ENCODE results near the gene GPR39. TPM values are rescaled to one million over a fixed set of nuclear protein-coding genes. Genes with fewer than 3 reads are reported as not detected.
"Not testable (repeated sequence)": the region's sequence is repeated elsewhere in the genome, so short reads cannot be mapped to it uniquely, and the experiment has no call there.

The GPR39 gene
- total RNA-seq, 1 experiment from 2014 or later = 0.95 TPM

DNA sequence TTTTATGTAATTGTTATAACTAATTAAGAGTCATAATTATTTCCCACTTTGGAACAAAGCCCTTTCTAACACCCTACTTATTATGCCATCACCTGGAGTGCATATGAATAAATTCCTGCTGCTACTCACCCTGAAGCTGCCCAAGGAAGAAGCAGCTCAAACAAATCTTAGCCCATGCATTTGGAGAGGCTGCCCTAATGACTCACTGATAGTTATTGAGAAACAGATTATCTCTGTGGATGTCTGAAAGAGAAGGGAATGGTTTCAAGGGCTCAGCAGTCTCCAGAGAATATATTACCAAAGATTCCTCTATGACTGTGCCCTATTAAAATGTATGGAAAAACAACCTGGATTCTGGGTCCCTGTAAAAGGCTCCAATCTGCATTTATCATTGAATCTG is 81.0 kb downstream of the GPR39 start:
- H3K9me3 ChIP-seq = no peaks in the 10 kb centered on the region; the same call in 1 of the 2 replicates
- no peaks in the 10 kb centered on the region for H3K36me3 ChIP-seq
- DNase-seq = no peak
- no peaks in the 10 kb centered on the region for H3K27me3 ChIP-seq
- no peak overlapping the region for H3K4me3 ChIP-seq

DNA sequence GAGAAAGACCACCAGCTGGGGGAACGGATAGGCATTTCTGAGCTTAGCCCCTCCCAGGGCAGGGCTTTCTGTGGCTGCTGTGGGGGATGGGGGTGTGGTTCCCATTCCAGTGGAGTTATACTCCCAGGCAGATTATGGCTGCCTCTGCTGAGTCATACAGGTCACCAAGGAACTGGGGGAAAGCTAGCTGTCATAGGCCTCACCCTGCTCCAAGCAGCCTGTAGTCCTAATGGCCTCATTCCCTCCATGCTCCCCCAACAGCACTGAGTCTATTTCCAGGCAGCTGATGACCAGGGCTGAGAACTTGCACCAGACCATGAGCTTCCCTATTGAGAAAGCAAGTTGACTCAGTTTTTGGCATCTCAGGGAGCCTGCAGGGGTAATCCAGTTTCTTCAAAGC is 87.1 kb downstream of the GPR39 start:
- H3K36me3 ChIP-seq = no peaks in the 10 kb centered on the region
- no peak overlapping the region for H3K4me3 ChIP-seq
- no peaks in the 10 kb centered on the region; the same call in 1 of the 2 replicates for H3K9me3 ChIP-seq
- peak; percentile 1 for DNase-seq
- H3K27me3 ChIP-seq = no peaks in the 10 kb centered on the region

DNA sequence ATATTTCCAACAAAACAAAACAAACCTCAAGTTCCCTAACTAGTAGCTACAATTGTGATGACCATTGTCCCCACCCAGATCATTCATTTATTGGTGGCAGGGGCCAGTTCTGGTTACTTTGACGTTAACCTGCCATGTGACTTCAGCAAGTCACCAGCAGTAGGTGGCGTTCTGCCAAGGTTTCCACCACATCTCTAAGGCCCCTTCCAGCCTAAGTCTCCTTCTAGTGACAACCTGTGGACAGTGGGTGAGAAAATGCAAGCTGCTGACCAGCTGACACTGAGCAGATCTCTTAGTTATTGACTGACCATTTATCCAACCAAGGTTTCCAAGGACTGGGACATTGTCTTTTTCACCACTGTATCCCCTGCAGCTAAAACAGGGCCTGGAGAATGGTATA is 98.4 kb downstream of the GPR39 start:
- no peak overlapping the region for H3K4me3 ChIP-seq
- no peaks in the 10 kb centered on the region for H3K36me3 ChIP-seq
- H3K9me3 ChIP-seq = no peaks in the 10 kb centered on the region
- H3K27me3 ChIP-seq = no peaks in the 10 kb centered on the region
- no peak for DNase-seq

DNA sequence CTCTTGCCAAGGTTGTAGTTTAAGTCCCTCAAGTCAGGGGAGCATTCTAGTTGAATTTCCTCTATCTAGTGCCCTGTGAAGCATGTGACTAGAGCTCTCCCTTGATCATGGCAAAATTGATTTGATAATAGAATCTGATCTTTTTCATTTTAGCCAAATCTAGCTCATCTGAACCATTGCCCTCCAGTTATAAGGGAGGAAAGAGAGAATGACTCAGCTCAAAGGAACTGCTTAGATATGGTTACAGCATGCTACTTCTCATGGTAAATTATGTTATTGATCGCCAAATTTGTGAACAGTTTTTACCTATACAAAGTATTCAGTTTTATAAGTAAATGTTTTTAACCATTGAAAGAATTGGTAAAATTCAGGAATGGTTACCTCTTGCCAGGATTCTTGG is 100.8 kb downstream of the GPR39 start:
- DNase-seq = no peak
- Histone ChIP-seq H3K4me3 (no peak overlapping the region), H3K27me3 (no peaks in the 10 kb centered on the region), H3K36me3 (no peaks in the 10 kb centered on the region), H3K9me3 (no peaks in the 10 kb centered on the region)

DNA sequence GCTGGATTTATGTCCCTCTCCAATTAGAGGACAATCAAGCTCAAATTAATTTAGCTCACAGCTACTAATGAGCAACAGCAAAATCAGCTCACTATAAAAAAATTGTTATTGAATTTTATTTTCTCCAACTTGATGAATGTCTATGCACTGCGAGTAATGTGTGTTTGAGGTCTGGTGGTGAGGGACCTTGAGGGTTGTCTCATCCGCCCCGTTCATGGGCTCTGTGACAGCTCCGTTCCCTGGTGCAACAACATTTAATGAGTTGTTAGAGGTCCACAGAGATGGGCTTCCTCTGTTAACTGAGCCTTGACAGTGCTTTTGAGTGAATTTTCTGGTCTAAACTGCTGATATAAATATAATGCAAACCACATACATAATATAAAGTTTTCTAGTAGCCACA is 101.7 kb downstream of the GPR39 start:
- DNase-seq = no peak
- Histone ChIP-seq H3K36me3 (no peaks in the 10 kb centered on the region), H3K4me3 (no peak overlapping the region), H3K27me3 (no peaks in the 10 kb centered on the region), H3K9me3 (no peaks in the 10 kb centered on the region)

DNA sequence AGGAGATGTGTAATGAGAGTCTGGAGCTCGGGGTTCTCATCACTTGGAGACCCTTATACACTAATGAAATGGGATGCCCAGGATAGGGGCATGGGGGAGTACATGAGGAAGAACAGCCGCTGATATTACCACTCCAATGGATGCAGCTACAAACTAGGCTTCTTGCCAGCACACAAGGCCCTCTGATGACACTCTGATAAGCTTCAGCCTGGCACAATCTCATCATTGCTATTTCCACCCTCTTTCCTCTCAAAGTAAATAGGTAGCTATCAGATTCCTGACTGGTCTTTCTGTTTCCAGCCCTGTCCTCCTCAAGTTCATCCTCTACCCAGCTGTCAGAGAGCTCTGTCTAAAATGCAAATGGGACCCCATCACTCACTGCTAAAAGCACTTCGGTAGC is 103.0 kb downstream of the GPR39 start:
- Histone ChIP-seq H3K4me3 (no peak overlapping the region), H3K36me3 (no peaks in the 10 kb centered on the region), H3K9me3 (no peaks in the 10 kb centered on the region), H3K27me3 (no peaks in the 10 kb centered on the region)
- no peak for DNase-seq

DNA sequence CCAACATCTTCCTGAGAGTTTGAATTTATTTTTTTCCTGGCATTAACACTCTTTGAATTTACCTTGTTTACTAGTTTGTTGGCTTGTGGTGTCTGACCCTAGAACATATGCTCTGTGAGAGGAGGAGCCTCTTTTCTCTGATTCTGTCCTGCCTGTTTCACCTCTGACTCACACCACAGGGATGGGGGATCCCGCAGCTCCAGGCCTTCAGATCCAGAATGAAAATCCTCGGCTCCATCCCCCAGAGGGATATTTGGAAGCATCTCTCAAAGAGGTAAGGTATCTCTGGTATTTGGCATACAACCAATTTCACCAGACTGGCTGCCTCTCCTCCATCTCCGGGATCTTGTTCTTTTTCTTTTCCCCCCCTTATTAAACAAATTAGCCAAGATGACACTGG is 104.7 kb downstream of the GPR39 start:
- no peaks in the 10 kb centered on the region for H3K9me3 ChIP-seq
- no peaks in the 10 kb centered on the region for H3K27me3 ChIP-seq
- H3K36me3 ChIP-seq = no peaks in the 10 kb centered on the region
- H3K4me3 ChIP-seq = no peak overlapping the region
- no peak for DNase-seq

DNA sequence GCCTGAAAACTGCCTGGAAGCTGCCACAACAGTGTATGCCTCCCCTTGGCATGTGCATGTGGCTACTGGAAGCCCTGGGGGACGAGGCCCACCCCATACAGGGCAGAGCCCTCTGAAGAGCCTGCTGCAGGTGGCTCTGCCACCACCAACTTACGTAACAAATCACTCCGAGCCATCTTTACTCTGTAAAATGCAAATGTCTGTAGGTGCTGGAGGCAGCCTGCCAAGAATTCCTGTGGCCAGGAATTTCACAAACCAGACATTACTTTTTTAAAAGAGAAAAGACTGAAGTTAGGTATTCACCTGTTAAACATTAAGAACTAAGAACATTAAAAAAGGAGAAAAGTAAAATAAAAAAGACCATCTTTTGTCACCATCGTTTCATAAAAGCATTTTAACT is 106.3 kb downstream of the GPR39 start:
- H3K27me3 ChIP-seq = no peaks in the 10 kb centered on the region
- H3K36me3 ChIP-seq = no peaks in the 10 kb centered on the region
- H3K9me3 ChIP-seq = no peaks in the 10 kb centered on the region; the same call in 1 of the 2 replicates
- no peak for DNase-seq
- H3K4me3 ChIP-seq = no peak overlapping the region

DNA sequence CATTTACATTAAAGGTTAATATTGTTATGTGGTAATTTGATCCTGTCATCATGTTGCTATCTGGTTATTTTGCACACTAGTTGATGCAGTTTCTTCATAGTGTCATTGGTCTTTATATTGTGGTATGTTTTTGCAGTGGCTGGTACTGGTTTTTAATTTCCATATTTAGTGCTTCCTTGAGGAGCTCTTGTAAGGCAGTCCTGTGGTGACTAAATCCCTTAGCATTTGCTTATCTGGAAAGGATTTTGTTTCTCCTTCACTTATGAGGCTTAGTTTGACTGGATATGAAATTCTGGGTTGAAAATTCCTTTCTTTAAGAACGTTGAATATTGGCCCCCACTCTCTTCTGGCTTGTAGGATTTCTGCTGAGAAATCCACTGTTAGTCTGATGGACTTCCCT is 120.5 kb downstream of the GPR39 start:
- H3K36me3 ChIP-seq, H3K27me3 ChIP-seq, DNase-seq, H3K4me3 ChIP-seq, H3K9me3 ChIP-seq: not testable (repeated sequence)

DNA sequence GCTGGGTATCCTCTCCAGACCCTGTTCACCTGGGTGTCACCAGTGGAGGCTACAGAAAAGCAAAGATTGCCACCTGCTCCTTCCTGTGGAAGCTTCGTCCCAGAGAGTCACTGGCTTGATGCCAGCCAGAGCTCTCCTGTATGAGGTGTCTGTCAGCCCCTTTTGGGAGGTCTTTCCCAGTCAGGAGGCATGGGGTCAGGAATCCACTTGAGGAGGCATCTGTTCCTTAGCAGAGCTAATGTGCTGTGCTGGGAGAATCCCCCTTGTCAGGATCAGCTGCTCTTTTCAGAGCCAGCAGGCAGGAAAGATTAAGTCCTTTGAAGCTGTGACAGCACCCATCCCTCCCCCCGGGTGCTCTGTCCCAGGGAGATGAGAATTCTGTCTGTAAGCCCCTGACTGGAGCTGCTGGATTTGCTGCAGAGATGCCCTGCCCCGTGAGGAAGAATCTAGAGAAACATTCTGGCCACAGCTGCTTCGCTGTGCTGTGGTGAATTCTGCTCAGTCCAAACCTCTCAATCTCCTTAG is 121.8 kb downstream of the GPR39 start:
- DNase-seq = no peak
- Histone ChIP-seq H3K27me3 (no peaks in the 10 kb centered on the region), H3K9me3 (no peaks in the 10 kb centered on the region), H3K36me3 (no peaks in the 10 kb centered on the region), H3K4me3 (no peak overlapping the region)

DNA sequence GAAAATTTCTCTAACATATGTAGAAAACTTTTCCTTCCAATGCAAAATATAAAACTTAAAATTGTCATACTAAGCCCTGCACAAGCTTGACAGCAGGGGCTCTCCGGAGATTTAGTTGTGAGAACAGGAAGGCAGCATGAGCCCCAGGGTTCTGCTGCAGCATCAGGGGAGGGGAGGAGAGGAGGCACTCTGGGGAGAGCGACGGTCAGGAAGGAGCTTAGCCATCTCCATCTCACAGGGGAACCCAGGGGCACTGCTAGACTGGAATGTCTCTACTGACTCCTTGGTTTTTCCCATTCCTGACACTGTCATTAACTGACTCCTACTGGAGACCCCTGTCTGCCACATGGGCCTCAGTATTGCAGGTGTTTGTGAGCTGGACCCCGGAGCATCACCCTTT is 123.6 kb downstream of the GPR39 start:
- H3K27me3 ChIP-seq = no peaks in the 10 kb centered on the region
- no peak overlapping the region for H3K4me3 ChIP-seq
- no peaks in the 10 kb centered on the region for H3K9me3 ChIP-seq
- H3K36me3 ChIP-seq = no peaks in the 10 kb centered on the region
- DNase-seq = no peak

DNA sequence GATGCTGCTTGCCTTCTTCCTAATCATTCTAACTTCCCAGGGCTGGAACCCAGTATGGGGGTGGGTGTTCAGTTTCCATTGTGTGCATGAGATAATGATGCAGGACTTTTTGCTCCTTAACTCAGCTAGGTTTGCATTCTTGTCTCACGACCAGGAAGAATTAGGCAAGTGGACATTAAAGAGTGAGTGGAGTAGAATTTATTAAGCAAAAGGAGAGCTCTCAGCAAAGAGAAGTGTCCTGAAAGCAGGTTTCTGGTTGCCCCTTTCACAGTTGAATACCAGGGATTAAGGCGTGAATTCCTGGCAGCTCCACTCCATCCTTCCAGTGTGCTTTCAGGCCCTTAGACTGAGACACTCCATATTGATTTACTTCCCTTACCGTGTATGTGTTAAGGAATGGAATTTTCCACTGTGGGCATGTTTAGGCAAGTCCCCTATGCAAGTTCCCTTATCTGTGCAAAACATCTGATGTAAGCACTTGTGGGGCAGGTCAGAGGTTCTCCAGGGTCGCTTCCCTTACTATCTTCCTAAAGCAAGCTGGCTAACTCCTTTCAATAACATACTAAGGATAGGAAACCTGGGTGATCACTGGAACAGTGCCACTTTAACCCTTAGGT is 126.5 kb downstream of the GPR39 start:
- Histone ChIP-seq H3K27me3 (no peaks in the 10 kb centered on the region), H3K9me3 (no peaks in the 10 kb centered on the region), H3K4me3 (no peak overlapping the region), H3K36me3 (no peaks in the 10 kb centered on the region)
- DNase-seq = no peak

DNA sequence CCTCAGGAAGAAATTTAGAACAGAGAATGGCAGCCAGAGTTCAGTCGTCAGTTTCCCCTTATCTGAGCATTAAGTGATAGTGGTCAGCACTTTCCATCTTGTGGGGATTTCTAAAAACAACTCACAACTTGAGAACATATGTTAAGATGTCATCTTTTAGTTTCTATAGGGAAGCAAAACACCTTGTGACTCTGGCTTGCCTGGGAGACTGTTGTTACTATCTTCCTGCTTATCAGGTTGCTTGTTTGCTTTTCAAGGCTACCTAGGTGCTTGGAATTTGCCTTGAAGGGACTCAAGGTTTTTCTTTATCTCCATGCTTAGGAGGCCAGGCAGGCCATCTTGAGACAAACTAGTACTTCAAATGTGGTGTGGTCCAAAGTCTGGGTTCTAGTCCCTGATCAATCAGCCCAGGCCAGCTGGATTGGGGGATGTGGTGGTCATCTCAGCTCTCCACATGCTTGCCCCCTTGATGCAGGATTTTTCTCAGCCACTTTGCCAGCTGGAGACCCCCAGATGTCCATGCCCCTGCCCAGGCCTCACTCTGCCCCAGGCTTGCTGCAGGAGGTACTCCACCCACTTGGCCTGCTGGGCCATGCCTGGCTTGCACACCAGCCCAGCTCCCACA is 127.5 kb downstream of the GPR39 start:
- no peaks in the 10 kb centered on the region for H3K27me3 ChIP-seq
- no peak for DNase-seq
- no peaks in the 10 kb centered on the region for H3K9me3 ChIP-seq
- H3K36me3 ChIP-seq = no peaks in the 10 kb centered on the region
- H3K4me3 ChIP-seq = no peak overlapping the region

DNA sequence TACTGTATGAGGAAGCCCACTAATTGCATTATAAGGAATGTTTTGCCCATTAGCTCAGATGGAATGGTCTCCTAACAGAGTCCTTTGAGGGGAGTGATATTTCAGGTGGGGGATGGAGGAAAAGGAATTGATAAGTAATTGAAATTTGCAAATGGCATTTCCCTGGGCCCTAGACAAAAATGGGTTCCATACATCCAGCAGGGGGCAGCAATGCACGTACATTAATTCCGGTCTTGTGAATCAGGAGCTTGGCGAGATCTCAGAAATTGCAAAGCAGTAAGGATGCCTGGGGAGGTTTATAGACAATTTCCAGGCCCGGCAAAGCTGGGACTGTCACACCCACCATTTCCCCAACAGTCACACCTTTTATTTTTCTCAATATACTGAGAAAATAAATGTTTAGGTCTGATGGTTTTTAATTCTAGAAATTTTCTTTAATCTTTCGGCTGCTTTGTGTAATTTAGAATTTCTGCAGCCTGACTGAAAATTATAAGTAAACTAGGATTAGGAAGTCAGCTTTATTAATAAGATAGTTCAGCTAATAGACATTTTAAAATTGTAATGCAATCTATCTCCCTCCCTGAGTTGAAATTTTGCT is 130.6 kb downstream of the GPR39 start:
- Histone ChIP-seq H3K4me3 (no peak overlapping the region), H3K9me3 (no peaks in the 10 kb centered on the region), H3K27me3 (no peaks in the 10 kb centered on the region), H3K36me3 (no peaks in the 10 kb centered on the region)
- DNase-seq = peak; percentile 45

DNA sequence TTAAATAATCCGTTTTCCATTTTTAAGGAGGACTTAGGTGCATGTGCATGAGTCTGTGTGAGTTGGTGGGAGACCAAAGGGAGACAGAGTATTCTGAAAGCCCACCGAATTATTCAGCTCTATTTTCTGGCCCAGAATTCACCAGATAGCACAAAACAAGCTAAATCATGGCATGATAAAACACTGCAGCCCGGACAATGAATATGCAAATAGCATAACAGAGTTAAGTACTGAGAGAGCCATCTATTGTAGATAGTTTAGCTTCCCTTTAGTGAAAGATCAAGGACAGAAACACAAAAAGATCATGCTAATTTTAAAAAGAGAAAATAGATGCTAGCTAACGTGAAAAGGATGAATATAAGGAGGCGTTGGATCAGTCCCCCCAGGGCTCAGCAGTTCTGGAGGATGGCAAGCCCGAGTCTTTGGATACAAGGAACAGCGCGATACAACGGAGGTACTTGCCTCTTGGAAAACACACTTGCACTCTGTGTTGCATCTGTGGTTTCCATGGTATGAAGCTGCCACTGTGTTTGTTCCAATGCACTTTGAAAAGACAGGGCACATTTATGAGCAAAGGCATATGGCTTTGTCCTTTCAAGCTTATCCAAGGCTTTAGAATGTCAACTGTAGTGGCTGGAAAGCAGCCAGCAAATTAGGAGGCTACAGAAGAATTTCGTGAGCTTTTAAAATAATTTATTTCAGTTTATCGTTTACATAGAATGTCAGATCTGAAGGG is 133.5 kb downstream of the GPR39 start:
- no peak for DNase-seq
- Histone ChIP-seq H3K9me3 (no peaks in the 10 kb centered on the region), H3K27me3 (no peaks in the 10 kb centered on the region), H3K4me3 (no peak overlapping the region), H3K36me3 (no peaks in the 10 kb centered on the region)

DNA sequence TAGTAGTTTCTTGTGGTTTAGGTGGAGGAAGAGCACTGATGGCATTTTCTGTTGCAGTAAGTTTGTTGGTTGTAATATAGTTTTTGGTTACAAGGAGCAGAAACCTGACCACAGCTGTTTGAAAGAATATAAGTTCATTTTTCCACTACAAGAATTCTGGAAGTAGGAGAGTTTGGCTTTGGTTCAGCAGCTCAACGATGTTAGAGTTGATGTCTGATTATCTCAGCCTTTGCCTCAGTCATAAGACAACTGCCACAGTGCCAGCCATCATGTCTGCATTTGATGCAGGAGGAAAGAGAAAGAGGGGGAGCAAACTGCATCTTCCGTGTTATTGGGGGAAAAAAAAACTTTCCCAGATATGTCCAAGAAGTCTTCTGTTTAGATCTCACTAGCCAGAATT is 134.3 kb downstream of the GPR39 start:
- no peak for DNase-seq
- Histone ChIP-seq H3K27me3 (no peaks in the 10 kb centered on the region), H3K9me3 (no peaks in the 10 kb centered on the region), H3K4me3 (no peak overlapping the region), H3K36me3 (no peaks in the 10 kb centered on the region)

DNA sequence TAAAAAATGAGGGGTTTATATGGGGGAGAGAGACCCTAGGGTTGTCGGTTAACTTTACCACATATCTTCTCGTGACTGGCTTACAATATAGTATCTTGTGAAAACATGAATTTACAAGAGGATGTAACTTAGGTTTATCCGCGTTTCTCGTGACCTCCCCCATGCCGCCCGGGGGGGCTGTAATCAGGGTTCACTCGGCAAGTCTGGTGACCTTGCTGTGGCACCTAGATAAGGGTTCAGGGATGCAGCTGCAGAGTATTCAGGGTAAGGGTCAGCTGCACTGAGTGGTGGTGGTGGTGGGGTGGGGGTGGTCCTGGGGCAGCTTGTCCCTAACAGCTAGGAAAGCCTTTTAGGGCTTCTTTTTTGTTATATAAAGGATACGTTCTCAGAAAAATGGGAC is 141.1 kb downstream of the GPR39 start:
- Histone ChIP-seq H3K9me3 (no peaks in the 10 kb centered on the region), H3K36me3 (no peaks in the 10 kb centered on the region), H3K27me3 (no peaks in the 10 kb centered on the region)

More for the DNA sequence above, 141.1 kb downstream of the GPR39 start:
- no peak overlapping the region for H3K4me3 ChIP-seq
- DNase-seq = no peak
